ENCODE measurements around the gene PURA.

The PURA gene

GRCh38 chr5:140113699-140114263 lies at the start of gene PURA:
TSS of gene PURA (plus strand) at chr5:140114109. CDS start at chr5:140114182, 73 bp downstream.
- peak; percentile 88 for DNase-seq

- DNase-seq: no peak
These were observed 41.1 kb upstream of the PURA start for GRCh38 chr5:140072812-140073211.

- DNase-seq: peak; percentile 6
These were observed 40.6 kb upstream of the PURA start for GRCh38 chr5:140073296-140073695.

- peak; percentile 12 for DNase-seq
These were observed 38.5 kb upstream of the PURA start for GRCh38 chr5:140075371-140075770.

- no peak for DNase-seq
These were observed 37.8 kb upstream of the PURA start for GRCh38 chr5:140076142-140076541.

- no peak for DNase-seq
These were observed 37.1 kb upstream of the PURA start for GRCh38 chr5:140076788-140077187.

- no peak for DNase-seq
These were observed 30.8 kb upstream of the PURA start for GRCh38 chr5:140083120-140083519.

- no peak for DNase-seq
These were observed 30.3 kb upstream of the PURA start for GRCh38 chr5:140083650-140084049.

GRCh38 chr5:140084541-140084940 lies 29.4 kb upstream of the PURA start:
- no peak for DNase-seq

- DNase-seq: no peak
These were observed 23.7 kb upstream of the PURA start for GRCh38 chr5:140090251-140090650.

- no peak for DNase-seq
These were observed 20.7 kb upstream of the PURA start for GRCh38 chr5:140093179-140093578.

GRCh38 chr5:140093866-140094265 lies 20.0 kb upstream of the PURA start:
- no peak for DNase-seq

- DNase-seq: no peak
These were observed 19.0 kb upstream of the PURA start for GRCh38 chr5:140094889-140095288.

GRCh38 chr5:140101179-140101578 lies 12.7 kb upstream of the PURA start:
- no peak for DNase-seq

GRCh38 chr5:140103154-140103553 lies 10.8 kb upstream of the PURA start:
- DNase-seq: no peak

GRCh38 chr5:140104100-140104499 lies 9.8 kb upstream of the PURA start:
- no peak for DNase-seq

- no peak for DNase-seq
These were observed 7.8 kb upstream of the PURA start for GRCh38 chr5:140106101-140106500.

GRCh38 chr5:140106805-140107311 lies 7.1 kb upstream of the PURA start:
- DNase-seq: no peak

GRCh38 chr5:140107312-140108092 lies 6.4 kb upstream of the PURA start:
- DNase-seq: peak; percentile 82

GRCh38 chr5:140108093-140109017 lies 5.6 kb upstream of the PURA start:
- no peak for DNase-seq

- DNase-seq: no peak
These were observed 4.7 kb upstream of the PURA start for GRCh38 chr5:140109018-140109758.

All from kidney glomerular epithelial cell (primary cell).